ENCODE results near the gene PDE2A.

- TF ChIP-seq POU2F2 (IDR thresholded peaks at IDR 0.05; ENCODE audit: low read depth, low read length) = no peak
- no peak for TF ChIP-seq POLR2A (IDR thresholded peaks at IDR 0.05; ENCODE audit: low read depth, low read length)
- no peak for TF ChIP-seq TAF1 (IDR thresholded peaks at IDR 0.05; ENCODE audit: low read depth, low read length)
- TF ChIP-seq POLR2AphosphoS5 (IDR thresholded peaks at IDR 0.05; ENCODE audit: low read depth, low read length) = no peak
- TF ChIP-seq SPI1 (IDR thresholded peaks at IDR 0.05; ENCODE audit: low read depth, low read length) = no peak
- no peak for TF ChIP-seq PAX5 (IDR thresholded peaks at IDR 0.05; ENCODE audit: insufficient read depth, low read length, severe bottlenecking)
These were observed 112.4 kb downstream of the PDE2A start for GRCh38 chr11:72561856-72562255.
